SK-N-SH (cell line): ENCODE results near the gene ATG4B. TPM values are rescaled to one million over a fixed set of nuclear protein-coding genes. Genes with fewer than 3 reads are reported as not detected.
A peak's percentile ranks its signal among the peaks of the same experiment; 100 is the strongest.

Source experiments
- CTCF ChIA-PET: fragments of 300-600, 350-600 bp; formaldehyde crosslinking; extraction: SDS; loops from one replicate; lab custom pipeline; 2021; lab: Yijun Ruan, JAX
- POLR2A ChIA-PET: fragments of 350-600 bp; sonication (Branson Sonifier 250); formaldehyde crosslinking; extraction: SDS; loops from one replicate; lab custom pipeline; 2020; ENCODE audit warnings: antibody characterized with exemption, inconsistent platforms; lab: Yijun Ruan, JAX
- DNase-seq: peaks from one replicate; pipeline ENCODE4 v3.0.0; 2012
- H2AFZ ChIP-seq: fragments of 200-600 bp; sonication (generic); 2 replicates; pipeline ENCODE4 v1.8.1; 2016; ENCODE audit warnings: antibody characterized with exemption, mild to moderate bottlenecking, low read depth
- H3F3A ChIP-seq: fragments of 200-600 bp; sonication (generic); replicated peaks from 2 replicates; pipeline ENCODE3; 2016; ENCODE audit warnings: antibody characterized with exemption, mild to moderate bottlenecking; ENCODE audit not compliant: insufficient read depth
- H3K27ac ChIP-seq, 2 experiments: fragments of 200-500 bp in 1 of 2; fragments of 200-600 bp in 1 of 2; sonication (Bioruptor generic) in 1 of 2; sonication (generic), shearing (Covaris generic) in 1 of 2; 2 replicates each; pipeline versions ENCODE4 v1.5.1 to v1.6.1; 2014 to 2016; ENCODE audit warnings: low read depth in 2 of 2, inconsistent platforms in 1 of 2, low read length in 1 of 2, mild to moderate bottlenecking in 1 of 2, mixed read lengths in 1 of 2
- H3K27me3 ChIP-seq: fragments of 200-600 bp; sonication (generic), shearing (Covaris generic); 2 replicates; pipeline ENCODE4 v1.6.1; 2016; ENCODE audit warnings: mixed run types; ENCODE audit not compliant: insufficient read depth
- H3K36me3 ChIP-seq, 2 experiments: fragments of 200-500 bp in 1 of 2; fragments of 200-600 bp in 1 of 2; sonication (Bioruptor generic) in 1 of 2; sonication (generic) in 1 of 2; replicated peaks in 1 of 2; 2 replicates each; pipeline versions ENCODE3 to v1.5.1; 2014 to 2016; ENCODE audit warnings: low read length in 1 of 2, mild to moderate bottlenecking in 1 of 2; ENCODE audit not compliant: insufficient read depth in 2 of 2, control insufficient read depth in 1 of 2
- H3K4me1 ChIP-seq, 2 experiments: fragments of 200-500 bp in 1 of 2; fragments of 200-600 bp in 1 of 2; sonication (Bioruptor generic) in 1 of 2; sonication (generic), shearing (Covaris generic) in 1 of 2; 2 replicates each; pipeline versions ENCODE4 v1.5.1 to v1.6.1; 2014 to 2016; ENCODE audit warnings: low read depth in 1 of 2, low read length in 1 of 2, mixed run types in 1 of 2; ENCODE audit not compliant: insufficient read depth in 2 of 2, control insufficient read depth in 1 of 2
- H3K4me2 ChIP-seq: fragments of 200-600 bp; sonication (generic), shearing (Covaris generic); 2 replicates; pipeline ENCODE4 v1.6.1; 2017; ENCODE audit warnings: mixed run types
- H3K4me3 ChIP-seq, 2 experiments: fragments of 200-500 bp in 1 of 2; fragments of 200-600 bp in 1 of 2; sonication (Bioruptor generic) in 1 of 2; sonication (generic), shearing (Covaris generic) in 1 of 2; 2 replicates each; pipeline versions ENCODE4 v1.5.1 to v1.8.1; 2014 to 2016; ENCODE audit warnings: low read depth in 2 of 2, inconsistent platforms in 1 of 2, low read length in 1 of 2, mild to moderate bottlenecking in 1 of 2, mixed read lengths in 1 of 2, moderate library complexity in 1 of 2
- H3K79me2 ChIP-seq: fragments of 200-600 bp; sonication (generic); 2 replicates; pipeline ENCODE4 v1.8.1; 2017; ENCODE audit warnings: mild to moderate bottlenecking; ENCODE audit not compliant: insufficient read depth
- H3K9ac ChIP-seq: fragments of 200-600 bp; sonication (generic); 2 replicates; pipeline ENCODE4 v1.6.1; 2017; ENCODE audit warnings: mixed run types
- H3K9me2 ChIP-seq: fragments of 200-600 bp; sonication (generic); 2 replicates; pipeline ENCODE4 v1.6.1; 2017; ENCODE audit warnings: mixed run types
- H3K9me3 ChIP-seq: fragments of 200-600 bp; sonication (generic); 2 replicates; pipeline ENCODE4 v1.6.1; 2017; ENCODE audit warnings: mixed run types, mild to moderate bottlenecking, moderate library complexity
- H4K20me1 ChIP-seq: fragments of 200-600 bp; sonication (generic); 2 replicates; pipeline ENCODE4 v1.6.1; 2017; ENCODE audit warnings: mild to moderate bottlenecking, mixed run types; ENCODE audit not compliant: insufficient read depth
- ELF1 ChIP-seq: IDR thresholded peaks from 2 replicates; pipeline ENCODE4 v1.4.0; 2012
- EZH2phosphoT487 ChIP-seq: fragments of 200-600 bp; sonication (generic); IDR thresholded peaks from 2 replicates; pipeline ENCODE4 v1.6.1; 2017; ENCODE audit warnings: low read depth, mixed run types, mild to moderate bottlenecking, antibody characterized with exemption, moderate library complexity, borderline replicate concordance
- FOSL2 ChIP-seq: IDR thresholded peaks from 2 replicates; pipeline ENCODE4 v1.4.0; 2012; ENCODE audit warnings: low read depth, mild to moderate bottlenecking, moderate library complexity, borderline replicate concordance
- FOXM1 ChIP-seq: IDR thresholded peaks from 2 replicates; pipeline ENCODE4 v1.4.0; 2012; ENCODE audit warnings: low read depth, mild to moderate bottlenecking
- GABPA ChIP-seq: IDR thresholded peaks from 2 replicates; pipeline ENCODE4 v1.4.0; 2012; ENCODE audit warnings: low read depth, mild to moderate bottlenecking
- GATA2 ChIP-seq: sonication (generic); formaldehyde crosslinking; IDR thresholded peaks from 2 replicates; pipeline ENCODE4 v1.5.0; 2020; ENCODE audit warnings: mild to moderate bottlenecking, missing genetic modification reagents
- NFIC ChIP-seq: IDR thresholded peaks from 2 replicates; pipeline ENCODE4 v1.4.0; 2012; ENCODE audit warnings: borderline replicate concordance
- POLR2AphosphoS5 ChIP-seq: IDR thresholded peaks from 2 replicates; pipeline ENCODE4 v1.6.1; 2012; ENCODE audit warnings: low read depth, low read length
- RCOR1 ChIP-seq: fragments of 150-350 bp; IDR thresholded peaks from 2 replicates; pipeline ENCODE4 v1.6.1; 2017; ENCODE audit warnings: antibody characterized with exemption, low read length
- REST ChIP-seq: IDR thresholded peaks from 2 replicates; pipeline ENCODE4 v1.6.1; 2012; ENCODE audit warnings: mild to moderate bottlenecking, low read depth, low read length, moderate library complexity
- RFX5 ChIP-seq: IDR thresholded peaks from 2 replicates; pipeline ENCODE4 v1.6.1; 2012; ENCODE audit warnings: mild to moderate bottlenecking, improper control_type of control experiment, low read length
- SMC3 ChIP-seq: IDR thresholded peaks from 2 replicates; pipeline ENCODE4 v1.6.1; 2012; ENCODE audit warnings: low read depth, low read length, improper control_type of control experiment
- TAF1 ChIP-seq: IDR thresholded peaks from 2 replicates; pipeline ENCODE4 v1.6.1; 2012; ENCODE audit warnings: low read depth, mild to moderate bottlenecking, low read length, moderate library complexity, borderline replicate concordance
- TCF12 ChIP-seq: IDR thresholded peaks from 2 replicates; pipeline ENCODE4 v1.4.0; 2012
- TEAD4 ChIP-seq: IDR thresholded peaks from 2 replicates; pipeline ENCODE4 v1.4.0; 2012; ENCODE audit warnings: mild to moderate bottlenecking, borderline replicate concordance; ENCODE audit not compliant: insufficient read depth
- USF2 ChIP-seq: fragments of 150-350 bp; IDR thresholded peaks from 2 replicates; pipeline ENCODE4 v1.6.1; 2017; ENCODE audit warnings: antibody characterized with exemption, low read length, low read depth, borderline replicate concordance
- YY1 ChIP-seq: IDR thresholded peaks from 2 replicates; pipeline ENCODE4 v1.4.0; 2012; ENCODE audit warnings: low read depth, mild to moderate bottlenecking
- WGBS: methylation state at CpG from one replicate; pipeline ENCODE4 v1.1.6; 2017; ENCODE audit warnings: low lambda C conversion rate; 5-methylcytosine and 5-hydroxymethylcytosine counted together
- polyA plus RNA-seq, 3 experiments: library from polyadenylated mRNA; depleted of rRNA; stranded (reverse); fragments of >200 nt; gene quantifications; 2 replicates each; pipeline ENCODE4 v1.2.3, GENCODE V29; 2012
- TF ChIP-seq, protein P1 (sequence below): IDR thresholded peaks from 2 replicates; pipeline ENCODE4 v1.4.0; 2012; ENCODE audit warnings: low read depth, borderline replicate concordance
- TF ChIP-seq, protein P2 (sequence below): fragments of 150-350 bp; IDR thresholded peaks from 2 replicates; pipeline ENCODE4 v1.6.1; 2016; ENCODE audit warnings: mild to moderate bottlenecking, low read depth, low read length

ATG4B gene
- polyA plus RNA-seq, 1 of the 3 experiments (the other 2 are of a cell fraction), result 107 TPM

GRCh38 chr2:241617431-241618154 is 19.9 kb upstream of the ATG4B start:
- Histone ChIP-seq H3K79me2 (peaks cover 78% of the 10 kb centered on the region), H2AFZ (no peak overlapping the region), H3K9me3 (no peaks in the 10 kb centered on the region), H3K9ac (no peak overlapping the region), H3K27me3 (no peaks in the 10 kb centered on the region), H3K4me3 (no peak overlapping the region; a peak in 1 of 4 replicates), H3K36me3 (peaks cover 2 to 16% of the 10 kb centered on the region in 2 experiments), H3K9me2 (no peaks in the 10 kb centered on the region), H3K4me1 (peaks cover 0 to 19% of the 10 kb centered on the region in 2 experiments; a peak in 1 of 4 replicates), H3F3A (peaks cover 9% of the 10 kb centered on the region), H3K27ac (peak overlapping the region in 1 of 2 experiments; percentile 43; a peak in 1 of 4 replicates), H3K4me2 (no peak overlapping the region), H4K20me1 (peaks cover 10% of the 10 kb centered on the region; the same call in 1 of the 2 replicates)
- DNase-seq, result peak; percentile 45
- ChIA-PET POLR2A (no interaction called here), CTCF (interaction anchor here (1.6 kb wide), 1 partner anchor 19 kb away, joined by 5 read pairs; no protein-coding TSS in a partner anchor)
- peak; percentile 63 for TF ChIP-seq GABPA
- TF ChIP-seq EZH2phosphoT487, result no peak
- 90% methylated on average over 11 of the region's 15 CpGs for WGBS

GRCh38 chr2:241618296-241618805 is 19.1 kb upstream of the ATG4B start:
- no peak overlapping the region for H3K4me3 ChIP-seq
- no peak overlapping the region for H2AFZ ChIP-seq
- no peak overlapping the region for H3K9ac ChIP-seq
- H3K4me2 ChIP-seq, result no peak overlapping the region
- peaks cover 9% of the 10 kb centered on the region for H3F3A ChIP-seq
- H3K79me2 ChIP-seq, result peaks cover 80% of the 10 kb centered on the region
- H3K27me3 ChIP-seq, result no peaks in the 10 kb centered on the region
- no peaks in the 10 kb centered on the region for H3K9me3 ChIP-seq
- H3K36me3 ChIP-seq, result peaks cover 2 to 16% of the 10 kb centered on the region in 2 experiments
- no peaks in the 10 kb centered on the region for H3K9me2 ChIP-seq
- DNase-seq, result no peak
- H4K20me1 ChIP-seq, result peaks cover 9% of the 10 kb centered on the region; the same call in 1 of the 2 replicates
- H3K27ac ChIP-seq, result no peak overlapping the region
- peaks cover 0 to 19% of the 10 kb centered on the region in 2 experiments; a peak in 1 of 4 replicates for H3K4me1 ChIP-seq
- ChIA-PET POLR2A (no interaction called here), CTCF (interaction anchor here (1.6 kb wide), 1 partner anchor 20 kb away, joined by 5 read pairs; no protein-coding TSS in a partner anchor)
- WGBS, result 97% methylated on average over 5 of the region's 5 CpGs
- TF ChIP-seq GATA2 (CRISPR knock-in tag) (no peak), YY1 (no peak), USF2 (no peak), EZH2phosphoT487 (no peak), ELF1 (no peak), TCF12 (no peak), RCOR1 (no peak), POLR2AphosphoS5 (no peak), NFIC (no peak), FOXM1 (no peak), TAF1 (no peak), FOSL2 (no peak), RFX5 (no peak), SMC3 (no peak), TEAD4 (no peak), REST (no peak)
- TF ChIP-seq, protein P1, sequence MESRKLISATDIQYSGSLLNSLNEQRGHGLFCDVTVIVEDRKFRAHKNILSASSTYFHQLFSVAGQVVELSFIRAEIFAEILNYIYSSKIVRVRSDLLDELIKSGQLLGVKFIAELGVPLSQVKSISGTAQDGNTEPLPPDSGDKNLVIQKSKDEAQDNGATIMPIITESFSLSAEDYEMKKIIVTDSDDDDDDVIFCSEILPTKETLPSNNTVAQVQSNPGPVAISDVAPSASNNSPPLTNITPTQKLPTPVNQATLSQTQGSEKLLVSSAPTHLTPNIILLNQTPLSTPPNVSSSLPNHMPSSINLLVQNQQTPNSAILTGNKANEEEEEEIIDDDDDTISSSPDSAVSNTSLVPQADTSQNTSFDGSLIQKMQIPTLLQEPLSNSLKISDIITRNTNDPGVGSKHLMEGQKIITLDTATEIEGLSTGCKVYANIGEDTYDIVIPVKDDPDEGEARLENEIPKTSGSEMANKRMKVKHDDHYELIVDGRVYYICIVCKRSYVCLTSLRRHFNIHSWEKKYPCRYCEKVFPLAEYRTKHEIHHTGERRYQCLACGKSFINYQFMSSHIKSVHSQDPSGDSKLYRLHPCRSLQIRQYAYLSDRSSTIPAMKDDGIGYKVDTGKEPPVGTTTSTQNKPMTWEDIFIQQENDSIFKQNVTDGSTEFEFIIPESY, result no peak
- TF ChIP-seq, protein P2, sequence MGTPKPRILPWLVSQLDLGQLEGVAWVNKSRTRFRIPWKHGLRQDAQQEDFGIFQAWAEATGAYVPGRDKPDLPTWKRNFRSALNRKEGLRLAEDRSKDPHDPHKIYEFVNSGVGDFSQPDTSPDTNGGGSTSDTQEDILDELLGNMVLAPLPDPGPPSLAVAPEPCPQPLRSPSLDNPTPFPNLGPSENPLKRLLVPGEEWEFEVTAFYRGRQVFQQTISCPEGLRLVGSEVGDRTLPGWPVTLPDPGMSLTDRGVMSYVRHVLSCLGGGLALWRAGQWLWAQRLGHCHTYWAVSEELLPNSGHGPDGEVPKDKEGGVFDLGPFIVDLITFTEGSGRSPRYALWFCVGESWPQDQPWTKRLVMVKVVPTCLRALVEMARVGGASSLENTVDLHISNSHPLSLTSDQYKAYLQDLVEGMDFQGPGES, result no peak
